GM21737 (cell line): ENCODE results near the gene TMEM9B.

Experiments used
- ATAC-seq: cut with Tn5 transposase; IDR thresholded peaks from one replicate; pipeline ENCODE4 v1.9.1; 2021; ENCODE audit warnings: mild to moderate bottlenecking, moderate library complexity; ENCODE audit not compliant: unreplicated experiment

TMEM9B gene

GRCh38 chr11:8932564-8933180 is 31.6 kb downstream of the TMEM9B start, which contains the start of gene C11orf16:
TSS of gene C11orf16 (minus strand) at chr11:8932947. CDS start at chr11:8932308, 639 bp downstream.
- no peak for ATAC-seq

DNA sequence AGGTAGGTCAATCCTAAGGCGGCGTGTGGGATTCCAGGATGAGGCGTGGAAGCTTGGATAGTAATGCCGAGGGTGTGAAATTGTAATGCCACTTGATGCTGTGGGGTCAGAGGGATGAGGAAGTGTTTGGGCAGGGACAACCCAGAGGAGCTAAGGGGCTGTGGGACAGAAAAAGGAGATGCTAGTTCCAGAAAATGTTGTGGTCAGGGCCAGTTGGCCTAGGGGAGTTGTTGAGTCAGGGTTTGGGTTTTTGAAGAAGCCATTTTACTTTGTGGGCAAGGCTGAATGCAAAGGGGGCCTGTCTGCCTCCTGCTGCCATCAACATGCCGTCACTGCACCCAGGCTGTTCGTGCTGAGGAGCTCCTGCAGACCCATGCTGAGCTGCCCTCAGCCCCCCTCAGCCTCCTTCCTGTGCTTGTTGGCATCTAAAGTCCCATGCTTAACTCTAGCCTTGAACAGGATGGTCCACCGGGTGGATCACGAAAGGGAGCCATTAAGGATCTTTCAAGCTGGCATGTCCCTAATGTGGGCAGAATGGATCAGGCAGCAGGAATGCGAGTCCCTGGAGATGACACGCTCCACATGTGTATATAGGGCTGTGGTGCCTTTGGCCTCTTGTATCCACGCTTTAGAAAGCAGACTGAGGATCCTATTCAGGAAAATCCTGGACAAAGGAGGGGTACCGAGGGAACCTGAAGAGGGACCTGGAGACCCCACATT is 33.6 kb downstream of the TMEM9B start:
- no peak for ATAC-seq

DNA sequence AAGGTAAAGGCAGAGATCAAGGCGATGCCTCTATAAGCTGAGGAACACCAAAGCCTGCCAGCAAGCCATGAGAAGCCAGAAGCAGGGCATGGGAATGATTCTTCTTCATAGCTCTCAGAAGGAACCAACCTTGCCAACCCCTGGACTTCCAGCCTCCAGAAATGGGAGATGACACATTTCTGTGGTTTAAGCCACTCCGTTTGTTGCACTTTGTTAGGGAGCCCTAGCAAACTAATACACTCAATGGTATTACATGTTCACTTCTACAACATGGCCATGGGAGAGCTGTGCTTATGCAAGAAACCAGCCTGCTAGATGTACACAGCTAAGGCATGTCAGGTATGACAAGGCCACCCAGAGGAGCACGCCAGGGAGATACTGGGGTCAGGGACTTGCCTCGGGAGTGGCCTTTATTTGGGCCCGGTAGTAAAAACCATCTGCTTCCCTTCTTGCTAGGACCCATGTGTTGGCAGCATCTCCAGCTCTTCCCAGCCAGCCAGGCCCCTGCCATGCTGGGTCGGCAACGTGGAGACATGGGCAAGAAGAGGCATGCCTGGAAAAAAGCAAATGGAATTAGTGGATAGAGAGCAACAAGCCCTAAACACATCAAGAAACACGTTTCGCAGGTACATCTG is 35.1 kb downstream of the TMEM9B start:
- no peak for ATAC-seq

- ATAC-seq: no peak
Measured at GRCh38 chr11:8928205-8928604, 36.0 kb downstream of the TMEM9B start.

- no peak for ATAC-seq
Measured at GRCh38 chr11:8927233-8927632, 37.0 kb downstream of the TMEM9B start.

- ATAC-seq: no peak
Measured at GRCh38 chr11:8926236-8926635, 38.0 kb downstream of the TMEM9B start.

DNA sequence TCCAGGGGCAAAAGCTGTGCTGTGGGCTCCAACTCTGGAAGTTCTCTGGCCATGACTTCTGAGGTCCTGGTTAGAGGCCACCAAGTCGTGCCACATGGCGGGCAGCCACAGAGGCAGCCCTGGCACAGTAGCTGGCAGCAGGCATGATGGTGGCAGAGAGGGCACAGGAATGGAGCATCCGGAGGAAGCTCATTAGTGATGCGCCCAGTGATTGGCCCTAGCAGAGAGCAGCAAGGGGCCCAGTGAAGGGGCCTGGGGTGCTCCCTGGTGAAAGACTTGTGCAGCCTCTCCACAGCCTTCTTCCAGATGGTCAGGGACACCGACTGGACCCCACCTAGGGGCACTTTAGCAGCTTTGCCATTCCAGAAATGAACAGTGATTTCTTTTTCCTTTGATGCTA is 38.5 kb downstream of the TMEM9B start:
- ATAC-seq: no peak

DNA sequence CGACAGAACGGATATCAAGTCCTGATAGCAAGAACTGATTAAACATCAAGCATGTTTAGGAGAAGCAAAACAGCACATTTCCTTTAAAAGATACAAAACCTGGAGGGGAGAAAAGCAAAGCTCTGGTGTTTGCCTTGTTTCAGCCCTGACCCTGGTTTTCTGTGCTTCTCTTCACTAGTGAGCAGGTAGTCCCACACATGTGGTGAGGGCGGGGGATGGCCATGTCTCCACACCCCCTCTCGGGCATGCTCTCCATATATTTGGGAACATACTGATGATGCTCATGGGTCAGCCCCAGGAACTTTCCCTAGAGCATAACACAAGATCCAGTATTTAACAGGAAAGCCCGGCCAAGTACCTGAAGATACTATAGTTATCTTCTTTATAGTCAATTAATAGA is 41.6 kb downstream of the TMEM9B start:
- no peak for ATAC-seq

- no peak for ATAC-seq
Measured at GRCh38 chr11:8917157-8917825, 47.0 kb downstream of the TMEM9B start.

DNA sequence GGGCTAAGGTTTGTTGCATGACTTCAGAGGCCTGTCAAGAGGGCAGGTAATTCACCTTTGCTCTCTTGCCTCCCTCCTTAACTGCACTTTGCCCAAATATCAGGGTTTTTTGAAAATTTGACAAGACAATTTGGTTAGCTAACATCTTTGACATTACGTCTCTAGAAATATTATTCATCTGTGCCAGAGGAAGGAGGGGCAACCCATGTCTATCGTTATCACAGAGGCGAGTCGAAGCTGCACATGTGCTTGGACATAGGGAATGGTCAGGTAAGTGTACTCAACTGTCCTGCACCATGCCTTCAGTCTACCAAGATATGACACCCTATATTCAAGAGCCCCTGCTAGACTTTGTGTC is 49.6 kb downstream of the TMEM9B start:
- ATAC-seq: no peak

DNA sequence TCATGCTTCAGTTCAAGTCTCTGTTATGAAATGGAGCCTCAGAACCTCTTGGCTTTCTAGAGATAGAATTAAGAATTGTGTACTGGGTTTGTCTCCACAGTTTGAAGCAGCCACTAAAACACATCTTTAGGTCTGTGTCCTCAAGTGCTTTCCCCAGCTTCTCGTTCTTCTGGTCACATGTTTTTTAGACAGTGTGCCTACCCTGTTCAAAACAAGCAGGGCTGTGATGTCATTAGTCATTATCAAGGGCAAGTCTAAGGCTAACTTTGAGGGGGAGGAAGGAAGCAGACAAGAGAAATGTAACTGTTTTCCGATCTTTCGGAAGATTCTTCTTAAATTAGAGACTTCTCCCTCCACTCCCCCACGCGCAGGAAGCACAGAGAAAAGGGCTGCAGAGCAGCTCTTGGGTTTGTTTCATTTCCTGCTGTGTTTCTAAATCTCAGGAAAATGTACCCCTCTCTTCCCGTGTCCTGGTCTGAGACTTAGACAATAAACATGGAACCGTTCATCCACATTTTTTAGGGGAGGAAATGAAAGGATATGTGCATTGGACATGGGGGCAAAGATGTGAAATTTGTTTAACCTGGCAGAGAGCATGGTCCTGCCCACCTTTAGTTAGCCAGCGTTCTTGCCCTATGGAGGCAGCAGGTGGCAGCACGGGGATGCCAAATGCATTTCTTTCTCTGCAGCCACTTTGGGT is 50.1 kb downstream of the TMEM9B start:
- no peak for ATAC-seq

- peak; percentile 82 for ATAC-seq
Measured at GRCh38 chr11:8911029-8911823, 53.0 kb downstream of the TMEM9B start, which contains the start of gene AKIP1. TSS of gene AKIP1 (plus strand) at chr11:8911189. CDS start at chr11:8911450, 261 bp downstream.

GRCh38 chr11:8910649-8911026 is 53.6 kb downstream of the TMEM9B start:
- ATAC-seq: no peak

DNA sequence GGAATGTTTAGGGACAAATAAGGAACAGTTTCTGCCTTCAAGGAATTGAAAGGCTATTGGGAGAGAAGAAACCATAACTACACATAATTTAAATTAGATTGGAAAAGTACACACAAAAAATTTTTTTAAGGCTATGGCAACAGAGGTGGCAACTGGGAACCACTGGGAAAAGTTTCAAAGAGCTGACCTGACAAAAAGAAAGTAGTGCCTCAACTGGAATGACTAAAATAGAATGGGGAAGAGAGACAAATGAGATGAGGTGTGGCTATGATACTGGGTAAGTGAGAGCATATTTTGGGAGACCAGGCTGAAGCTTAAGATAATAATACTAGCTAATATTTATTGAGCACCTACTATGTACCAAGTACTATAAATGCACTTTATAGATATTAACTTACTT is 56.1 kb downstream of the TMEM9B start:
- ATAC-seq: no peak

- ATAC-seq: no peak
Measured at GRCh38 chr11:8907116-8907515, 57.1 kb downstream of the TMEM9B start.

GRCh38 chr11:8905528-8906165 is 58.6 kb downstream of the TMEM9B start:
- ATAC-seq: no peak

DNA sequence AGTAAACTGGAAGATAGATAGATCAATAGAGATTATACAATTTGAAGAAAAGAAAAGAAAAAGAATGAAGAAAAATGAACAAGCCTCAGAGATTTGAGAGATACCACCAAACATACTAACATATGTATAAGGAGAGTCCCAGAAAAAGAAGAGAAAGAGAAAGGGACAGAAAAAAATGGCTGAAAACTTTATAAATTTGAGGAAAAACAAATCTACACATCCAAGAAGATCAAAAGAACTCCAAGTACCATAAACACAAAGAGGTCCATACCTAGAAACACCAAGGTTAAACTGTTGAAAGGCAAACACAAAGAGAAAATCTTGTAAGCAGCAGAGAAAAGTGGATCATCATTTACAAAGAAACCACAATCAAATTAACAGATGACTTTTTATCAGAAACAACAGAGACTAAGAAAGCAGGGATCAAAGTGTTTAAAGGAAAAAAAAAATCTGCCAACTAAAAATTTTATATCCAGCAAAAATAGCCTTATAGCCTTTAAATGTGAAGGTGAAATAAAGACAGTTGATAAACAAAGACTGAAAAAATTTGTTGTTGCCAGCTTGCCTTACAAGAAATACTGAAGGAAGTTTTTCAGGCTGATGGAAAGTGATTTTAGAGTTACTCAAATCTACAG is 65.0 kb downstream of the TMEM9B start:
- ATAC-seq: no peak
